Motor neuron (in vitro differentiated cells): Measurements from ENCODE around the gene PACSIN1. TPM values are rescaled to one million over a fixed set of nuclear protein-coding genes. Genes with fewer than 3 reads are reported as not detected.

Experiments
- ATAC-seq, 8 experiments: fragments of 200-7000 bp; cut with Tn5 transposase; replicated peaks in 6 of 8; 2 replicates each; pipeline ENCODE4 v1.8.0; 2021; ENCODE audit warnings: mild to moderate bottlenecking in 8 of 8, moderate library complexity in 8 of 8
- H3K27ac ChIP-seq, 2 donors: fragments of 250-450 bp; sonication (Bioruptor Pico); 2 replicates each; pipeline ENCODE4 v1.9.0; 2021; ENCODE audit warnings: antibody characterized with exemption in 2 of 2, mild to moderate bottlenecking in 2 of 2, moderate library complexity in 1 of 2
- H3K4me1 ChIP-seq, 2 donors: fragments of 250-450 bp; sonication (Bioruptor Pico); replicated peaks in 1 of 2; 2 replicates each; pipeline ENCODE4 v1.6.1; 2021; ENCODE audit warnings: antibody characterized with exemption in 2 of 2, mild to moderate bottlenecking in 2 of 2, moderate library complexity in 1 of 2
- H3K4me3 ChIP-seq, 5 donors: fragments of 250-450 bp; sonication (Bioruptor Pico); 2 replicates each; pipeline ENCODE4 v1.9.0; 2021; ENCODE audit warnings: antibody characterized with exemption in 5 of 5, mild to moderate bottlenecking in 5 of 5, moderate library complexity in 4 of 5
- WGBS, 10 experiments: fragments of 450-650 bp; shearing (Covaris generic); methylation state at CpG; one replicate each; pipeline ENCODE4 v1.0.0; 2022; 5-methylcytosine and 5-hydroxymethylcytosine counted together
- in situ Hi-C, 9 experiments: fragments of 400-800 bp; cut with MboI; loops; one replicate each; pipeline ENCODE4 v1.15.0; 2021; ENCODE audit warnings: low sequenced_read_pairs in 9 of 9, low pct_unique_long_range_greater_than_20kb in 2 of 9; ENCODE audit not compliant: unreplicated experiment in 9 of 9
- total RNA-seq, 8 experiments: library from RNA; unstranded; fragments of 300-600 nt; gene quantifications; 2 replicates each; pipeline versions ENCODE4 v1.2.3 to v1.2.4, GENCODE V29; 2022

PACSIN1 gene
- total RNA-seq, 8 experiments from 2014 or later = 0.61 to 4.7 (median 1.3) TPM

DNA sequence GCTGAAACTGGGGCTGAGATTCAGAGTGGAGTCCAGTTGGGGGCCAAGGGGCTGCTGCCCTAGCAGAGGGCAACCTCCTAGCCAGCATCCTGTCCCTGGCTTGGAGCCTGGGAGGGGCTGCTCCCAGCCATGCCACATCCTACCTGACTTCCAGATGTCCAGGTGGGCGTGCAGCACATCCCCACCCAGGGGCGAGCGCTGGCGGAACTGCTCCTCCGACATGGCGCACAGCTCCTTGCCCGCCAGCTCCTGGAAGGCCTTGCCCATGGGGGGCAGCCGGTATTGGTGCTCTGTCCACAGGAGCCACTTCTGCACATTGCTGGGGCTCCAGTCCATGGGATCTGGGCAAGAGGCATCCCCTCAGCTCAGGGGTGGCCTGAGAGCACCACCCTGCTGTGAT is 75.0 kb downstream of the PACSIN1 start:
- Histone ChIP-seq H3K4me1 (no peaks in the 10 kb centered on the region), H3K27ac (no peak overlapping the region), H3K4me3 (no peak overlapping the region)
- in situ Hi-C loops = no loop called here
- WGBS, 10 experiments = no CpG with 5 or more reads among the region's 8 CpGs
- ATAC-seq = no peak

GRCh38 chr6:34543421-34543820 is 77.5 kb downstream of the PACSIN1 start:
- 17 to 100% (median 99%) methylated on average over 1 to 5 of the region's 5 CpGs; no CpG with 5 or more reads in 4 of the 10 experiments for WGBS, 10 experiments
- ATAC-seq = no peak
- H3K4me1 ChIP-seq = no peaks in the 10 kb centered on the region
- no peak overlapping the region for H3K4me3 ChIP-seq
- in situ Hi-C loops = no loop called here
- no peak overlapping the region for H3K27ac ChIP-seq

DNA sequence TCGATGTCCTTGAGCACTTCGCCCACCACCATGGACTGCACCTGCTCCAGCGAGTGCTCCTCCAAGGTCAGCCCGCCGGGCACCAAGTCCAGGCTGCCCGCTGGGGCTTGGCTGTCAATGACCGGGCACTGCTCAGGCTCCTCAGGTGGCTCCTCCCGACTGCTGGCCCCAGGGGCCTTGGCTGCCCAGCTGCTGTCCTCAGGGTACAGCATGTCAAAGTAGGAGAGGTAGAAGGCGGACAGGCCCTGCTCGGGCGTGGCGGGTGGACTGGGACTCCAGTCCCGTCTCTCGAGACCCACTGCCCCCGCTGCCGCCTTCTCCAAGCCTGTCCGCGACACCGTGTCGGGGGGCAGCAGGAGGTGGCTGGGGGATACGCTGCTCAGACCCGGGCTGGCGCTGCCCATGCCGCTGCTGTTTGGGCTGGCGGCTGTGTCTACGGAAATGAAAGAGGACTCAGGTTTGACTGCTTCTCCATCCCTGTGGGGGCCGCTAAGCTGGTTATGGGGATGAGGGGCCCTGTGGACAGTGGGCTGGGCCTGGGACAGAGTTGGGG is 78.3 kb downstream of the PACSIN1 start:
- Histone ChIP-seq H3K4me3 (no peak overlapping the region), H3K4me1 (no peaks in the 10 kb centered on the region), H3K27ac (no peak overlapping the region)
- 75 to 93% (median 83%) methylated on average over 2 to 9 of the region's 27 CpGs; no CpG with 5 or more reads in 2 of the 10 experiments for WGBS, 10 experiments
- no peak for ATAC-seq
- in situ Hi-C loops = no loop called here

GRCh38 chr6:34544776-34545471 is 79.0 kb downstream of the PACSIN1 start:
- peaks cover 0 to 4% of the 10 kb centered on the region in 2 donors for H3K4me1 ChIP-seq
- in situ Hi-C loops = no loop called here
- no peak overlapping the region for H3K4me3 ChIP-seq
- no peak for ATAC-seq
- WGBS, 10 experiments = 40 to 80% (median 53%) methylated on average over 1 to 3 of the region's 13 CpGs; no CpG with 5 or more reads in 6 of the 10 experiments
- no peak overlapping the region for H3K27ac ChIP-seq

GRCh38 chr6:34546551-34547321 is 80.9 kb downstream of the PACSIN1 start:
- ATAC-seq = peak in 4 of 8 experiments; percentile 12 to 85 (median 50)
- H3K4me1 ChIP-seq = peaks cover 0 to 5% of the 10 kb centered on the region in 2 donors
- 32 to 100% (median 40%) methylated on average over 1 to 3 of the region's 11 CpGs; no CpG with 5 or more reads in 7 of the 10 experiments for WGBS, 10 experiments
- H3K4me3 ChIP-seq = no peak overlapping the region
- in situ Hi-C loops = no loop called here
- no peak overlapping the region for H3K27ac ChIP-seq

DNA sequence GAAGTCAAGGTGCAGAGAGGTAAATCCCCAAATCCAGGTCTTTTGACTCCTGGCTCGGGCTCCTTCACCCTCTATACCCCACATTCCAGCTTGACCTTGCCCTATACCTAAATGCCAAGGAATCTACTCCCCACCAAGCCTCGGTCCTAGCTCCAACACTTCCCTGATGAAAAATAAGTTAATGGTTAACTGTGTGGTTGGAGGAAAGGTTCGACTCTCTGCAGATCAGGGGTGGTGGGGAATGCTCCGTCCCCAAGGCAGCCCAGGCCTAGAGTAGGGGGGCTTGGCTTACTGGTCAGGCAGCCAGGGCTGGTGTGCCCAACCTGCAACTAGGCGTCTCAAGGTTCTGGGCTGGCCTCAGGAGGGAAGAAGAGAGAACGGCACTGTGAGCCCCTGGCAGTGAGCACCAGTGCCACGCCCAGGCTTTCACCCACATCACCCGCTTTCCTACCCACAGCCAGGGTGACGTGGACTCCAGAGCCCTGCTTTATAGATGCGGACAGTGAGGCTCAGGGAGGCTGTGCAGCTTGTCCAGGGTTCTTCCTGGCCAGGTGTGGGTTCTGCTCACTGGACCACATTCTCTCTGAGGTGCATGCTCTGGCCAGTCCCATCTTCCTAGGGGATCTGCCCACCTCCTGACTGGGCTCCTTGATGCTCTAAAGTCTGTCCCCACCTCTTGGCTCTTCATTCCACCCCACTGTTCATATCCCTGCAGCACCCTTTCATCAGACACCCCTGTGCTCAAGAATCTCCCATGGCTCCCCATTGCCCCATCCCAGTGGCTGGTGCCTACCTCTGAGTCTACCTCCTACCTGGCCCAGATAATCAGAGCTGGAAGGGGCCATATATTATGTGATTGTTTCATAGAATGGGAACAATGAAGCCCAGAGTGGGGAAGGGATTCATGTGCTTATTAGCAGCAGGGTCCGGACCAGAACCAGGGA is 82.1 kb downstream of the PACSIN1 start:
- peaks cover 0 to 5% of the 10 kb centered on the region in 2 donors for H3K4me1 ChIP-seq
- H3K4me3 ChIP-seq = no peak overlapping the region
- no peak for ATAC-seq
- in situ Hi-C loops = no loop called here
- no peak overlapping the region for H3K27ac ChIP-seq
- WGBS, 10 experiments = 60 to 100% (median 78%) methylated on average over 1 to 7 of the region's 11 CpGs; no CpG with 5 or more reads in 4 of the 10 experiments

- in situ Hi-C loops = no loop called here
- H3K4me1 ChIP-seq = peaks cover 0 to 7% of the 10 kb centered on the region in 2 donors
- WGBS, 10 experiments = 33 to 100% (median 80%) methylated on average over 1 to 11 of the region's 16 CpGs; no CpG with 5 or more reads in 2 of the 10 experiments
- H3K27ac ChIP-seq = no peak overlapping the region
- no peak for ATAC-seq
- no peak overlapping the region for H3K4me3 ChIP-seq
Measured at GRCh38 chr6:34549026-34549803, 83.3 kb downstream of the PACSIN1 start.

DNA sequence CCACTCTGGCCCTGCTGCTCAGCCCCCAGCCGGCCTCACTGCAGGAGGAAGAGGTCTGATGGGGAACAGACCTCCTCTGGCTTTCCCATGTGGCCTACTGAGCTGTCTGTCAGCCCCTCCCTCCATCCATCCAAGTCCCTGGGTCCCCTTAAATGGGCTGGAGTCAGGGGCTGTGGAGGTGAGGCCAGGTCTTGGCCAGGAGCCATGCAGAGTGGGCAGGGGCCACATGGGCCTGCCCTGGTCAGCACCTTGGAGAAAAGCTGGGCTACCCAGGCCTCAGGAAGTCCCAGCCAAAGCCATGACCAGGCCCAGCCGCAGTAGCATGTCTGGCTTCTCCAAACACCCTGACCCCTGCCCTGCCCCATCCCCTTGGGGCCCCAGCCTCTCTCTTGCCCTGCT is 83.9 kb downstream of the PACSIN1 start:
- peaks cover 0 to 10% of the 10 kb centered on the region in 2 donors for H3K4me1 ChIP-seq
- ATAC-seq = no peak
- no peak overlapping the region for H3K27ac ChIP-seq
- 17 to 75% (median 60%) methylated on average over 1 of the region's 2 CpGs; no CpG with 5 or more reads in 7 of the 10 experiments for WGBS, 10 experiments
- no peak overlapping the region for H3K4me3 ChIP-seq
- in situ Hi-C loops = no loop called here

- peaks cover 0 to 10% of the 10 kb centered on the region in 2 donors for H3K4me1 ChIP-seq
- in situ Hi-C loops = no loop called here
- H3K4me3 ChIP-seq = no peak overlapping the region
- no peak overlapping the region for H3K27ac ChIP-seq
- 80 to 90% (median 86%) methylated on average over 2 to 5 of the region's 8 CpGs; no CpG with 5 or more reads in 7 of the 10 experiments for WGBS, 10 experiments
- no peak for ATAC-seq
Measured at GRCh38 chr6:34551720-34552119, 85.8 kb downstream of the PACSIN1 start.

GRCh38 chr6:34552620-34553019 is 86.7 kb downstream of the PACSIN1 start:
- no peak overlapping the region for H3K4me3 ChIP-seq
- no peak overlapping the region for H3K27ac ChIP-seq
- ATAC-seq = no peak
- in situ Hi-C loops = no loop called here
- peaks cover 0 to 10% of the 10 kb centered on the region in 2 donors for H3K4me1 ChIP-seq
- 60 to 100% (median 80%) methylated on average over 1 of the region's 5 CpGs; no CpG with 5 or more reads in 5 of the 10 experiments for WGBS, 10 experiments

DNA sequence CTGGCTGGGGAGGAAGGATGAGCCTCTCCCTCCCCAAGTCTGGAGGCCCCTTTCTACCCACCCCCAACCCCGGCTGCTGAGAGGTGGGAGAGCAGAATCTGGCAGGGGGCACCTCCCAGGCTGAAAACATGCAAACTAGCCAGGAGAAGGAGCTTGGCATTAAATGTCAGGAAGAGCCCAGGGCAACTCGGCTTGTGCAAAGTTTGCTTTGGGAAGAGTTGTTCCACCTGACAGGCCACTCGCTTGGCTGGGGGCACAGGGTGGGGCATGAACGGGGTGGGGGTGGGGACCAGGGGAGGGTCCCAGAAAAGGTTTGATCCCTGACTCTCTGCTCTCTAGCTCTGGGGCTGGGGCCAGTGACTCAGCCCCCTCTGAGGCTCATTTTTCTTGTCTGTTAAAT is 87.3 kb downstream of the PACSIN1 start:
- WGBS, 10 experiments = no CpG with 5 or more reads among the region's 4 CpGs

DNA sequence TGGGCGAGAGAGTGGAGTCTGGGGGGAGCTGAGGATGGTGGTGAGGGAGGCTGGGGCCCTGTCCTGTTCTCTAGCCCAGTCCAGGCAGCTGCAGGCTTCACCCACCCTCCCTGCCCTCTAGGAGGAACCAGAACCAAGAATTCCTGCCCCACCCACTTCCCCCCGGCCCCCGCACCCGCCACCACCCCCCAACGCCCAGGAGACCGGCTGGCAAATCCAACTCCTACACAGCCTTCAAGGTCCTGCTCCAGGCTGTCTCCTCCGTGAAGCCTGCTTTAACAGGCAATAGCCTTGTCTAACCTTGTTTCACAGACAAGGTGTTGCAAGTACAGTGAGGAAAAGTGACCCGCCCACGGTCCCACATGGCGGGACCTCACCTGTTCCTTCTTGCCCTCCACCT is 87.9 kb downstream of the PACSIN1 start:
- ATAC-seq = peak in 1 of 8 experiments; percentile 18
- no peak overlapping the region for H3K27ac ChIP-seq
- 80 to 100% (median 80%) methylated on average over 1 of the region's 10 CpGs; no CpG with 5 or more reads in 7 of the 10 experiments for WGBS, 10 experiments
- H3K4me1 ChIP-seq = peaks cover 0 to 10% of the 10 kb centered on the region in 2 donors
- in situ Hi-C loops = no loop called here
- H3K4me3 ChIP-seq = no peak overlapping the region

More for the DNA sequence above, 87.3 kb downstream of the PACSIN1 start:
- H3K27ac ChIP-seq = no peak overlapping the region
- peaks cover 0 to 10% of the 10 kb centered on the region in 2 donors for H3K4me1 ChIP-seq
- ATAC-seq = no peak
- in situ Hi-C loops = no loop called here
- H3K4me3 ChIP-seq = no peak overlapping the region
